ENCODE results near the gene SLC35B2.

SLC35B2 gene

DNA sequence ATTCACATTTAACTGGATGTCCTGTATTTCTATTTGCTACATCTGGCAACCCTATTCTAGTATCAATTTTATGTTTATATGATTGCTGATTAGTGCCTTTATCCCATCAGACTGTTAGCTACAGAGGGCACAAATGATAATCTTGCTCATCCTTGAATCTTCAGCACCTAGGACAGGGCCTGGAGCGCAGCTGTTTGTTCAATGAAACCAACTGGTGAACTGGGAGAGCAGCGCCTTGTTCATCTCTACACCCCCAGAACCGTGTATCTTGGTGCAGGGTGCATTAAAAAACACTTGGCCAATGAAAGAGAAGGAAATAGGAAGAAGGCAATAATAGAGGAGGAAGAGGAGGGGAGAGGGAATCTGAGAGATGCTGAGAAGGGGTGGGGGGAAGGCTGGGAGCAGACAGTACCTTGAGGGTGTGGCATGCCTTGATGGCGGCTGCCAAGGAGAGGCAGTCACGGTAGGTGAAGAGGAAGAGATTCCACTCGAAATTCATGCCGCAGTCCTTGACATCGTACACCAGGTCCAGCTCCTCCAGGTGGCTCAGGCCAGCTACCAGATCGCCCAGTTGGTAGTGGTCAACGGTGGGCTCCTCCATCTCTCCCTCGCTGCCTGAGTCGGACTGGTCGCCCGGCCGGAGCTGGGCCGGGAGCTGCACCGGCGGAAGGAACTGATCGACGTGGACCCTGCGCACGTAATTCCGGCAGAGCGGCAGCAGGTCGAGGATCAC lies 28.4 kb upstream of the SLC35B2 start:
- no peak for DNase-seq

DNA sequence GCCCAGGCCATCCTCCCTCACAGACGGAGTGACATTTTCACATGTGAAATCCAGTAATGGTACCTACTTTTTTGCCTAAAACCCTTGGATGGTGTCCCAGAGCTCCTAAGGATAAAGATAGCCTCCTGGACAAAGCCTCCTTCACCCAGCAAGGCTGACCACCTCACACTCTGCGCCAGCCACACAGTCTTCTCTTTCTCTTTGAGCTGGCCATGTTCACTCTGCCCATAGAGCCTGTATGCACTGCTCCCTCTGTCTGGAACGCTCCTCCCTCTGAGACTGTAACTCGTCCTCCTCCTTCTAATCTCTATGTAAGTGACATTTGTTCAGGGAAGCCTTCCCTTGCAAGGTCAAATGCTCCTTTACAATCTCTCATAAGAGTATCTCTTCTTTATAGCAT lies 27.5 kb upstream of the SLC35B2 start:
- DNase-seq, result no peak

DNA sequence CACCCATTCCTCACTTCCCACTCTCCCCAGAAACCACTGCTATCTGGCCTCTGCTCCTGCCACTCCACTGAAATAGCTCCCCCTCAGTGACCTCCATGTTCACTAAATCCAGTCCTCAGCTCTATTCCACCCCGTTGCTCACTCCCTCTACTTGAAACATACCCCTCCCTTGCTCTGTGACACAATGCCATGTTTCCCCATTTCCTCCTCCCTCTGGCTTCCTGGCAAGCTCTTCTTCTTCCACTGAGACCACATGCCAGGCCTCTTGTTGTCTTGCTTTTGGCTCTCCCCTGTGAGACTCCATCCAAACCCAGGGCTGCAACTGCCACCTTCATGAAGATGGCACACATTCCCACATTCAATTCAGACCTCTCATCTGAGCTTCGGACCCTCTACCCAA lies 26.8 kb upstream of the SLC35B2 start:
- no peak for DNase-seq

DNA sequence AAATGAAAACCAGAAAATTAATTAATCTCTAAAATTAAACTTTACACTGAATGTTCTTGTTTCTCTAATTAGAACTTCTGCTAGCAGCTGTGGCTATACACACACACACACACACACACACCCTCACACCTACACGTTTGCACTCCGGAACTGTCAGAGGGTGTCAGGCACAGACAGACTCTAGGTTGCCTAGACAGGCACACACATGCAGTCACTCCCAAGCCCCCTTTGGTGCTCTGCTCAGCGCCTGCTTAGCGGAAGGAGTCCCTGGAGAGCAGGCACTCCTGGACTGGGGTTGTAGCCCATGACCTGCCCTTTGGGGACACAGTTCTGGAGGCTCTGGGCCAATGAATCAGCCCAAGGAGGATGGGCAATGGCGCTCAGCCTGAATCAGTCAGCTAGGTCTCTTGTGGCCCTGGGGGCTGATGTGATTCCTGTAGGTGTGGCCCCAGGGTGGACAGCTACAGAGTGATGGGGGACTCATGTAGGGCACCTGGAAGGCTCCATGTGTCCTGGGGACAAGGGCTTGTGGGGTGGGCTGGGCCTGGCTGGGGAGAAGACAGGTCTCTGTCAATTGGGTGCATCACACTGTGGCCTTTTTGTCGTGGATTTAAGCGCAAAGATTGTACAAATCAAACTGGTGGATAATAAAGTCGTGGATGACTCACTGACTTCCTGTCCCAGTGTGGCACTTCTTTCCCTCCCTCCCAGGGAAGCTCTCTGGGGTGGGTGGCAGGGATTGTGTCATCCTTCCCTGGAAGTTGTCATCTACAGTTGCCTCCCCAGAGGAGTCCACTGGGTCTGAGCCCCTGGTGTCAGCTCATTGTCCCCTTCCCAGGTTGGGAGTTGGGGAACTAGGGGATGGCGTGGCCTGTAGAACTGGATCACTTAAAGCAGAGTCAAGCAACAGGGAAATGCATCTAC lies 21.7 kb upstream of the SLC35B2 start:
- no peak for DNase-seq

DNA sequence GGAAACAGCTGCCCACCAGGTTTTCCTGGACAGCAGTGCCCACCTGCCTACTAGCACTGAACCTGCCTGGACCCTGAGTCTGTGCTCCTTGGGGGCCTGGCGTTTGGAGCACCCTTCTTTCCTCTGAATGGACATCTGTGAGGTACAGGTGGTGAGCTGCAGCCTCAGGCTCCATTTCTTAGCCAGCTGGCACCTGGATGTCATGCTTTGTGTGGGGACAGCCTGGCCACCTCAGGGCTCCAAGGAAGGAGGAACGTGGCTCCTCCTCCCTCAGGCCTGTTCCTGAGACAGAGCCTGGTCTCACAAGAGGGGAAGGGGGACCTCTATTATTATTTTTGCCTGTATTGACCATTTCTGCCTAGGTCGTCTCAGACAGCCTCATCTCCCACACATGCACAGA lies 21.0 kb upstream of the SLC35B2 start:
- DNase-seq, result no peak

DNA sequence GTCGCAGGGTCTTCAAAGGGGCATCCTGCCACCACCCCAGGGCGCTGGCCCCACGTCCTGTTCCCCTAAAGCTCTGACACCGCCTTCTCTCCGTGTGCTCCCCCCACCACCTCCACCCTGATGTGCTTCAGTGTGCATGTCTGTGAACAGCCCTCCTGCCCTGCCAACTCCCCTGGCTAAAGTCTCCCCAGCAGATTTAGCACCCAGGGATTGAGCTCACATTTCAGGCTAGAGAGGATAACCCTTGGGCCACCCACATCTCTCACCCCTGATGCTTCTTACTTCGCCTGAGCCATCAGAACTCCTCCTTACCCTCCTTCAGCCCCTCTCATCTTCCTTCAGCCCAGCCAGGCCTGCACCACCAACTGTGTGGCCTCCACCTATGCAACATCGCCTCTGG lies 20.4 kb upstream of the SLC35B2 start:
- DNase-seq, result no peak

DNA sequence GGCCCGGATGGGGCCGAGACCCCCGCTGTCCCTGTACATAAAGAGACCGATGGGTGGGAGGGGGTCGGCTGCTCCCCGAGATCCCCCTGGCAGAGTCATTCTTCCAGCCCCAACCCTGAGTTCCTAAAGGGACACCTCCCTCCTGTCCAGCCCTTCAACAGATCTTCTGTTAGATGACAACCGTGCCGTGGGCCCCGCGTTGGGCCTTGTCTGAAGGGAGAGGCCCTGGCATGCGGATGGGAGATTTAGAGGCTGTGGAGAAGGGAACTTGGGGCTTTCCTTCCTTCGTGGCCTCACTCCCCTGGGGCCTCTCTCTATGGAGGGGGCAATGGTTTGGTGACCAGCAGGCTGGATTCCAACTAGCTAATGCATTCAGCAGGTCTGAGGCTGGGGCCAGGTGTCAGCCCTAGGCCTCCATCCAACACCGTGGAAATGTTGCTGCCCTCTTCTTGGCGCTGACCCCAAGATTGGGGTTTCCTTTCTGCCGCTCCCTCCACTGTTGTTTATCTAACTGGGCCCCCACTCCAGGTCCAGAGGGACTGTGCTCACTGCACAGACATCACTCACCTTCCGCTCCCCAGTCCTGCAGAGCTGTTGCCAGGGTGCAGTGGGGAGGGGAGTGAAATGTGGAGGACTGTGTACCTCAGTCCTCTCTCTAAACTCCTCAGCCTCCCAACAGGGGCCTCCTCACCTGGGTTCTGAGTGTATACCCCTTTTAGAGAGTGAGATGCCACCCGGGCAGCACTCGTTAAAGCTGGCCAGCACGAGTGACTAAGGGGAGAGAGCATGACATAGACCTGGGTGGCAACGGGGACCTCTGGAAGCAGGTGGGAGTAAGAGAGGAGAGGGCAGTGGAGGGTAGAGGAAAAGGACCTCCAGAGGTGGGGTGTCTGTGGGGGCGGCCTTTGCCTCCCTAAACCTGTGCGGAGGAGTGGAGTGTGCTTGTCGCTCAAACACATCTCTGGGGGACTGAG lies 19.6 kb upstream of the SLC35B2 start:
- no peak for DNase-seq

DNA sequence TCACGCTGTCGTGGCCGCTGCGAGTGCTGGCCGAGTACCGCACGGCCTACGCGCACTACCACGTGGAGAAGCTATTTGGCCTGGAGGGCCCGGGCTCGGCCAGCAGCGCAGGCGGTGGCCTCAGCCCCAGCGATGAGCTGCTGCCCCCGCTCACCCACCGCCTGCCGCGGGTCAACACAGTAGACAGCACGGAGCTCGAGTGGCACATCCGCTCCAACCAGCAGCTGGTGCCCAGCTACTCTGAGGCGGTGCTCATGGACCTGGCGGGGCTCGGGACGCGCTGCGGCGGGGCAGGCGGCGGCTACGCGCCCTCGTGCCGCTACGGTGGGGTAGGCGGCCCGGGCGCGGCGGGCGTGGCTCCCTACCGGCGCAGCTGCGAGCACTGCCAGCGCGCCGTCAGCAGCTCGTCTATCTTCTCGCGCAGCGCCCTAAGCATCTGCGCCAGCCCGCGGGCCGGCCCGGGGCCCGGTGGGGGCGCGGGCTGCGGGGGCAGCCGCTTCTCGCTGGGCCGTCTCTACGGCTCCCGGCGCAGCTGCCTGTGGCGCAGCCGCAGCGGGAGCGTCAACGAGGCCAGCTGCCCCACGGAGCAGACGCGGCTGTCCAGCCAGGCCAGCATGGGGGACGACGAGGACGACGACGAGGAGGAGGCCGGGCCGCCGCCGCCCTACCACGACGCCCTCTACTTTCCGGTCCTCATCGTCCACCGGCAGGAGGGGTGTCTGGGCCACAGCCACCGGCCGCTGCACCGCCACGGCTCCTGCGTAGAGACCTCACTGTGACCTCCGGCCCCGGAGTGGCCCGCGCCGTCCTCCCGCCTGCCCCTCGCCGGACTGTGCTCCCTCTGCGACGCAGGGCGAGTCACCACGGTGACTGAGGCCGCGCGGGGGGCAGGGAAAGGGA lies 18.7 kb upstream of the SLC35B2 start:
- no peak for DNase-seq

DNA sequence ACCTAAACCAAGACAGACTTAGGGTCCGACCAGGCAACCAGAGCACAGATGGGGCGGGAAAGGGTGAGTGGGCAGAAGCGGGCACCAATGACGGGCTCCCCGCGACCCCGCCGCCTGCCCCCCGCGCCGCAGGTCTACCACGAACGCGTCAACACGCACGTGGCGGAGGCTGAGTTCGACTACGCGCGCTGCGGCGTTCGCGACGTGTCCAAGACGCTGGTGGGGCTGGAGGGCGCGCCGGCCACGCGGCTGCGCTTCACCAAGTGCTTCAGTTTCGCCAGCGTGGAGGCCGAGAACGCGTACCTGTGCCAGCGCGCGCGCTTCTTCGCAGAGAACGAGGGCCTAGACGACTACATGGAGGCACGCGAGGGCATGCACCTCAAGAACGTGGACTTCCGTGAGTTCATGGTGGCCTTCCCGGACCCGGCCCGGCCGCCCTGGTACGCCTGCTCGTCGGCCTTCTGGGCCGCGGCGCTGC lies 18.0 kb upstream of the SLC35B2 start:
- DNase-seq, result no peak

DNA sequence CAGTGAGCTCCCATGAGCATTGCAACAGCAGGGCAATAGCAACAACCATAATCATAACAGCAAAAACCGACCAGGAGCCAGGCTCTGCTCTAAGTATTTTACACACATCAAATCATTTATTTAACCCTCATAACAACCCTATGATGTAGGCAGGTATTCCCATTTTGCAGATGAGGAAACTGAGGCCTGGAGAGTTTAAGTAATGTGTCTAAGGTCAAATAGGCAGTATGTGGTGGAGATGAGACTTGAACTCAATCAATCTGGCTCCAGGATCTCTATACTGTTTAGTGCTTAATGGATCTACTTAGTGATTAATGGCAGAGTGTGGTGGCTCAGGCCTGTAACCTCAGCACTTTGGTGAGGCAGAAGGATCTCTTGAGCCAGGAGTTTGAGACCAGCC lies 16.3 kb upstream of the SLC35B2 start:
- DNase-seq, result no peak

DNA sequence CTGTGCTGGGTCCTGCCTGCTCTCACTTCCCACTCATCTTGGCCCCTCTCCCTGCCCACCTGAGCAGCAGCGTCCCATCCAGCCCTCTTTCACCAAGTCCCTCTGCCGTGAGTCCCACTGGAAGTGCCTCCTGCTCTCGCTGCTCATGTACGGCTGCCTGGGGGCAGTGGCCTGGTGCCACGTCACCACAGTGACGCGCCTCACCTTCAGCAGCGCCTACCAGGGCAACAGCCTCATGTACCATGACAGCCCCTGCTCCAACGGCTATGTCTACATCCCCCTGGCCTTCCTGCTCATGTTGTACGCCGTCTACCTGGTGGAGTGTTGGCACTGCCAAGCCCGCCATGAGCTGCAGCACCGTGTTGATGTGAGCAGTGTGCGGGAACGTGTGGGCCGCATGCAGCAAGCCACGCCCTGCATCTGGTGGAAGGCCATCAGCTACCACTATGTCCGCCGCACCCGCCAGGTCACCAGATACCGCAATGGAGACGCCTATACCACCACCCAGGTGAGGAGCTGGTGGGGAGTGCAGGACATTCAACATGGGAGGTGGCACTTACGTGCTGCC lies 15.8 kb upstream of the SLC35B2 start:
- DNase-seq, result no peak

DNA sequence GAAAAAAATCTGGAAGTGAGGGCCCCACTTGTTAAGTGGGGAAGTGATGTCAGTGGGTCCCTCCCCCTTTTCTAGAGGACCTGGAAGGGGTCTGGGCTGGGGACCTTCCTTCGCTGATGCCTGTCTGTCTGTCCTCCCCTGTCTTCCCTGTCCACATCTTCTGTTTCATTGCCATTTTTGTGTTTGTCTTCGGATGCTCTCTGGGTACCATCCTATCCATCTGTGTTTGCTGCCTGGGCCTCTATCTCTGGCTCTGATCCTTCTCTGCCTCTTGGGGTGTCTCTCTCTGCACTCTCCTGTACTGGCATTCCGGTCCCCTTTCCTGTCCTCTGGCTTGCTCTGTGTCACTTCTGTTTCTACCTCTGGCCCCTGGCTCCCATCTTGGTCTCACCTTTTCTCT lies 15.2 kb upstream of the SLC35B2 start:
- no peak for DNase-seq

DNA sequence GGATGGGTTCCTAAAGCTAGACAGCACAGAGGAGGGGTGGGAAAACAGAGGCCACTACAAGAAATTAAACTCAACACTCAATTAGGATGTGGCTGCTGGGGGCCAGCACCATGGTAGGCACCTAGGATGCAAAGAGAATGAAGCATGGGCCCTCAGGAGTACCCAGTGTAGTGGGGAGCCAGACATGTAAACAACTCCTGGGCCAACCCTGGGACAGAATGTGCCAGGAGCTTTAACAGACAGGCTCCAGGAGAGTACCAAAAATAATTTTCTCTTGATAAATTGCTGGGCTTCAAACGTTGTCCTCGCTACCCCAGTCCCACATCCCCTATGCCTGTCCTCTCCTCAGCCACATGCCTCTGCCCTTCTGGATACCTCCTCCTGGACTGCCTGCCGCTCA lies 14.6 kb upstream of the SLC35B2 start:
- DNase-seq, result no peak

DNA sequence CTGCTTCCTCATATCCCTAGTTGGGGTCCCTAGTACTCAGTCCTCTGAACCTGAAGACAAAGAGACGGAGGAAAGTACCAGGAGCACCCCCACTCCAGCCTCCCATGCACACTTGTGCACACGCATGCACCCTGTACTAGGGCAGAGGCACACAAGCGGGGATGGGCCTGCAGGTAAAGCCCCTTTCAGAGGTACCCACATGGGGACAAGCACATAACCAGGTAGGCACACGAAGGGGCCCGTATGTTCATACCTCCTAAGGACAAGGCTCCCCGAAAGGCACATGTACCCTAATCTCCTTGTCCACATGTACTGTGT lies 14.0 kb upstream of the SLC35B2 start:
- DNase-seq, result no peak

DNA sequence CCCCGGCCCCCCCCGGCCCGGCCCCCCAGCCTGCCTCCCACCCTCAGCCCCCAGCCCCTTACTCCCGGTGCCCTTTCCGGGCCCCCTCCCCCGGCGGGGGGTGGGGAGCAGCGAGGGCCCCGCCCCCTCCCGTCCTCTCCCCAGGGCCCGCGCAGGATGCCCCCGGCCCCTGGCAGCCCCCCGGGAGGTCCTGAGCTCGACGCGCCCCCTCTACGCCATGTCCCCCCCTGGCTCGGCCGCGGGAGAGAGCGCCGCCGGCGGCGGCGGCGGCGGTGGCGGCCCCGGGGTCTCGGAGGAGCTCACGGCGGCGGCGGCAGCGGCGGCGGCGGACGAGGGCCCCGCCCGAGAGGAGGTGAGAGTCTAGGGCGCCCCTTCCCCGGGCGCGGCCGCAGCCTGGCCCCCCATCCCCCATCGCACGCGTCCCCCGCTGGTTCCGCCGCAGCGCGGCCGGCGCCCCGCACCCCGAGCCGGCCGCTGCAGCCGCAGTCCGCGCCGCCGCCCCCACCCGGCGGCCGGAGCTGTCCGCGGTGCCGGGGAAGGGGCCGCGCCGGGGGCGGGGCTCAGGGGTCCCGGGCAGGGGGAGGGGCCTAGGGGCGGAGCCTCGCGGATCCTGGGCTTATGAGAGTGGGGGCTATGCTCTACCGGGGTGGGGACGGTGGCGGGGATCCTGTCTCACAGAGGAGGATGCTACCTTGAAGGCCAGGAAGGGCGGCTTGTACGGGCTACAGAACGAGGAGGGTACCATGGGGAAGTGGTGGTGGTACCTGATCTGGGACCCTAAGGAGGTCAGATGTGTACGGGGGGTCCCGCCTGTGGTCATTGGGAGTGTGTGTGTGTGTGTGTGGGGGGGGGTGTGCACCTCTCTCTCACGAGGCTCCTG lies 13.4 kb upstream of the SLC35B2 start:
- DNase-seq, result no peak

DNA sequence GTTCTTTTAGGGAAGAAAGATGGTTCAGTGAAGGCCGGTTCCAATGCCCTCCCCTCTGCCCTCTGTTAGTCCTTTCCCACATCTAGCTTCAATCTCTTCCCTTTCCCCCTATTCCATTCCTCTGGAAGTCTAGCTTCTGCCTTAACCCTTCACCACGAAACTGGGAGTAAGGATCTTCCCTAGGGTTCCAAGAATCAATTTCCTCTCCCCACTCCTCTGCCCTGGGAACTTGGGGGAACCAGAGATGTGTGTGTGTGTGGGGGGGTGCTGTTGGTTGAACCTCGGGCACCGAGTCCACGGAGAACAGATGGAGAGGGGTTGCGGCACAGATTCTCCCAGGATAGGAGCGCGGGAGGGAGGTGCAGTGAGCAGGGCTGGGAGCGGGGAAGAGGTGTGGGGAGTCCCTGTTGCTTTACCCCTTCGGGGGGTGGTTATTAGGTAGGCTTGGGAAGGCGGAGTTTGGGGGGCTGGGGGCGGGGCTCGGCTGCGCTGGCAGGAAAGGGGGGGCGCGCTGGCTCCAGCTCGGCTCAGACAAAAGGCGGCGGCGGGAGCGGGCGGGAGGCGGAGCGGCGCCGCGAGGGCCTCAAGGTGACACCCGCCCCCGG lies 12.7 kb upstream of the SLC35B2 start, which contains the start of gene TMEM151B:
Gene TMEM151B (plus strand): TSS at position 530 of the 605 bp plus-strand sequence. CDS start 293 bp downstream, outside the sequence.
- no peak for DNase-seq

DNA sequence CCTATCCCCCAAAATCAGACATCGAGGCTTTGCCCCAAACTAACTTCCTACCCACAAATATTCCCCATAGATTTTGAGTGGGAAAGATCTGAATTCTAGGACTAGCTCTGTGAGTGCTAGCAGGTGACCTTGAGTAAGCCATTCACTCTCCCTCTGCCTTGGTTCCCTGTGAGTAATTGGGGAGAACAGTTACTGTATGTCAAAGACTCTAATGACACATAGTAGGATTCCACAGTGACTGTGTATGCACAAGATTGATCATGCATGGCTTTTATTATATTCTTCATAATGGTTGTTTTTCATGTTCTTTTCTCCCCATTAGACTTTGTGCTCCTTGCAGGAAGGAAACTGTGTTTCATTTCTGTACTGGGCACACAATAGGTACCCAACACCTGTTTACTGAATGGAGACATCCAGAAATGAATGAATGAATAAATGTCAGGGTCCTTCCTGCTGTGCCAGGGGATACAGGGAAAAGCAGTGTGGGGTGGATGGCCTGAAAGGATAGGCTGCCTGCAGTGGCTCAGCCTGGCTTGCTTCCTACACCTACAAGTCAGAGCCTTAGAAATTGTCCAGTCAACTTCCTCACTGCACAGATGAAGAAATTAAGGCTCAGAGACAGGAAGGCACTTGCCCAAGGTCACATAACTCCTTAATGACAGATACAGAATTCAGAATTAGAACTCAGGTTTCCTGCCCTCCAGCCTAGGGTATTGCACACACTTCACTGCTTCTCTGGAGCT lies 12.0 kb upstream of the SLC35B2 start:
- DNase-seq, result no peak

DNA sequence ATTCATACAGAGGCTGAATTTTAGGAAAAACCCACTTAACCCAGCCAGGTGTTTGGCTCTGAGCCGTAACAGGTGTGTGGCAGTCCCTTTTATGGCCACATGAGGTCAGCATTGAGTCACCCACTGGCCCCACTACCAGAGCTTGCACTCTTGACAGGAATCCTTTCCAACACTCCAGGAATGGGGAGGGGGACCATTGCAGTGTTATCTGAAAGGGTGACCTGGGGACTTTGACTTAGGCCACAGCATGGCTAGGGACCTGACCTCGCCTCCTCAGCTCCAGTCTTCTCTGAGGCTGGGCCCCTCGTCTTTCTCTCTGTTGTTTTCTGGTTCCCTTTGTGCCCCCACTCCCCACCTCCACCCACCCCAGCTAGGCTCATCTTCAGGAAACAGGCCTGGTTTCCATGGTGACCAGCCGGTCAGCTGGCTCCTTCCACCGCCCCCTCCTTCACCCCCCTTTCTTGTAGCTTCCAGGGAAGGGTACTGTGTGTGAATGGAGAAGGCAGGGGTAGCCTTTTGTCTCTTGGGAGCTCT lies 10.8 kb upstream of the SLC35B2 start:
- DNase-seq, result peak; percentile 60

DNA sequence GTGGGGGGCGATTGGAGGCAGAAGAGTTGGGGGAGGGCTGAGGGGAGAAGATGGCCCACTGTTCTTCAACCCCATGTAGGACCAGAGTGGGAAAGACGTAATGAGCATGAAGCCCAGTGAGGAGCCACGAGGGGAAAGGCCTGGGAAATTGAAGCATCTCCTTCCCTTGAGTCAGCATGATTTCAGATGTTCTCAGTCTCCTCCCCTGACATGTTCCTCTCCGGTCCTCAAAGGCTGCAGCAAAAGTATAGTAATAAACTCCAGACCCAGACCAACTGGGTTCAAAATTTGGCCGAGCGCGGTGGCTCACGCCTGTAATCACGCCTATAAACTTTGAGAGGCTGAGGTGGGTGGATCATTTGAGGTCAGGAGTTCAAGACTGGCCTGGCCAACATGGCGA lies 9.9 kb upstream of the SLC35B2 start:
- no peak for DNase-seq

Data from activated T-cell treated with anti-CD3 and anti-CD28 coated beads for 4 hours (primary cell).